ENCODE data around the gene TIAL1.

GRCh38 chr10:119640875-119641526, 44.2 kb upstream of the TIAL1 start:
- TF ChIP-seq CTCF (IDR thresholded peaks at IDR 0.05; ENCODE audit: insufficient read depth, low read length, poor library complexity, severe bottlenecking) (no peak), EZH2phosphoT487 (conservative IDR thresholded peaks at IDR 0.05; ENCODE audit: low read length) (no peak)
